ENCODE results near the gene CRIM1. TPM values are rescaled to one million over a fixed set of nuclear protein-coding genes. Genes with fewer than 3 reads are reported as not detected.

CRIM1 gene
- total RNA-seq, 1 donor from 2014 or later = 273 TPM

DNA sequence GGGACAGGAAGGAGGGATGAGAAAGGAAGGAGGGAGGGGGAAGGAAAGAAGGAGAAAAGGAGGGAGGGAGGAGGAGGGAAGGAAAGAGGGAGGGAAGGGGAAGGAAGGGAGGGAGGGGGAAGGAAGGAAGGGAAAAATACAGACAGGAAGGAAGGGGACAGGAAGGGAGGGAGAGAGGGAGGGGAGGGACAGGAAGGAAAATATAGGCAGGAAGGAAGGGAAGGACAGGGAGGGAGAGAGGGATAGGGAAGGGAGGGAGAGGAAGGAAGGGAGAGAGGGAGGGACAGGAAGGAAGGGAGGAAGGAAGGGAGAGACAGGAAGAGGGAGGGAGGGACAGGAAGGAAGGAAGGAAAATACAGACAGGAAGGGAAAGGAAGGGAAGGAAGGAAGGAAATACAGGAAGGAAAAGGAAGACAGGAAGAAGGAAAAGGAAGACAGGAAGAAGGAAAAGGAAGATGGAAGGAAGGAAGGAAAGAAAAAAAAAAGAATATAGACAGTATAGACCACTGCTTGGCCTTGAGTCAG, 178.8 kb downstream of the CRIM1 start:
- TF ChIP-seq, protein P1, sequence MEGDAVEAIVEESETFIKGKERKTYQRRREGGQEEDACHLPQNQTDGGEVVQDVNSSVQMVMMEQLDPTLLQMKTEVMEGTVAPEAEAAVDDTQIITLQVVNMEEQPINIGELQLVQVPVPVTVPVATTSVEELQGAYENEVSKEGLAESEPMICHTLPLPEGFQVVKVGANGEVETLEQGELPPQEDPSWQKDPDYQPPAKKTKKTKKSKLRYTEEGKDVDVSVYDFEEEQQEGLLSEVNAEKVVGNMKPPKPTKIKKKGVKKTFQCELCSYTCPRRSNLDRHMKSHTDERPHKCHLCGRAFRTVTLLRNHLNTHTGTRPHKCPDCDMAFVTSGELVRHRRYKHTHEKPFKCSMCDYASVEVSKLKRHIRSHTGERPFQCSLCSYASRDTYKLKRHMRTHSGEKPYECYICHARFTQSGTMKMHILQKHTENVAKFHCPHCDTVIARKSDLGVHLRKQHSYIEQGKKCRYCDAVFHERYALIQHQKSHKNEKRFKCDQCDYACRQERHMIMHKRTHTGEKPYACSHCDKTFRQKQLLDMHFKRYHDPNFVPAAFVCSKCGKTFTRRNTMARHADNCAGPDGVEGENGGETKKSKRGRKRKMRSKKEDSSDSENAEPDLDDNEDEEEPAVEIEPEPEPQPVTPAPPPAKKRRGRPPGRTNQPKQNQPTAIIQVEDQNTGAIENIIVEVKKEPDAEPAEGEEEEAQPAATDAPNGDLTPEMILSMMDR (IDR thresholded peaks at IDR 0.05) = no peak
- intact Hi-C loops (cut with DNase I) = no loop called here
- no peaks in the 10 kb centered on the region for H3K9me3 ChIP-seq
- DNase-seq (ENCODE audit: low spot score in 2 of 2) = no peak
- H3K4me1 ChIP-seq = peaks cover 0 to 11% of the 10 kb centered on the region in 2 donors
- no peaks in the 10 kb centered on the region for H3K27me3 ChIP-seq
- H3K36me3 ChIP-seq = peaks cover 29 to 59% of the 10 kb centered on the region in 2 donors
- H3K27ac ChIP-seq = peak overlapping the region; percentile 72 to 76
- no peak overlapping the region for H3K4me3 ChIP-seq

- Histone ChIP-seq H3K27ac (peak overlapping the region; percentile 72 to 76), H3K4me1 (peaks cover 0 to 7% of the 10 kb centered on the region in 2 donors), H3K36me3 (peaks cover 33 to 67% of the 10 kb centered on the region in 2 donors), H3K27me3 (no peaks in the 10 kb centered on the region), H3K4me3 (no peak overlapping the region), H3K9me3 (no peaks in the 10 kb centered on the region)
- intact Hi-C loops (cut with DNase I) = no loop called here
- TF ChIP-seq, protein P1 (IDR thresholded peaks at IDR 0.05) = no peak
- no peak for DNase-seq (ENCODE audit: low spot score in 2 of 2)
These were observed 179.5 kb downstream of the CRIM1 start for GRCh38 chr2:36535099-36535498.

GRCh38 chr2:36536776-36537175, 181.2 kb downstream of the CRIM1 start:
- Histone ChIP-seq H3K36me3 (peaks cover 42 to 76% of the 10 kb centered on the region in 2 donors), H3K27me3 (no peaks in the 10 kb centered on the region), H3K9me3 (no peaks in the 10 kb centered on the region), H3K27ac (peak overlapping the region in 1 of 2 donors; percentile 19), H3K4me1 (no peaks in the 10 kb centered on the region), H3K4me3 (no peak overlapping the region)
- intact Hi-C loops (cut with DNase I) = no loop called here
- TF ChIP-seq, protein P1 (IDR thresholded peaks at IDR 0.05) = no peak
- no peak for DNase-seq (ENCODE audit: low spot score in 2 of 2)

GRCh38 chr2:36538335-36538734, 182.8 kb downstream of the CRIM1 start:
- H3K4me3 ChIP-seq = no peak overlapping the region
- peak overlapping the region; percentile 19 to 42 for H3K27ac ChIP-seq
- TF ChIP-seq, protein P1 (IDR thresholded peaks at IDR 0.05) = no peak
- peaks cover 39 to 73% of the 10 kb centered on the region in 2 donors for H3K36me3 ChIP-seq
- H3K9me3 ChIP-seq = no peaks in the 10 kb centered on the region
- intact Hi-C loops (cut with DNase I) = no loop called here
- DNase-seq (ENCODE audit: low spot score in 2 of 2) = no peak
- H3K27me3 ChIP-seq = no peaks in the 10 kb centered on the region
- no peaks in the 10 kb centered on the region for H3K4me1 ChIP-seq

GRCh38 chr2:36539631-36540030, 184.1 kb downstream of the CRIM1 start:
- intact Hi-C loops (cut with DNase I) = no loop called here
- no peaks in the 10 kb centered on the region for H3K4me1 ChIP-seq
- H3K27me3 ChIP-seq = no peaks in the 10 kb centered on the region
- no peak overlapping the region for H3K4me3 ChIP-seq
- TF ChIP-seq, protein P1 (IDR thresholded peaks at IDR 0.05) = no peak
- H3K36me3 ChIP-seq = peaks cover 47 to 79% of the 10 kb centered on the region in 2 donors
- no peaks in the 10 kb centered on the region for H3K9me3 ChIP-seq
- peak overlapping the region in 1 of 2 donors; percentile 44 for H3K27ac ChIP-seq
- no peak for DNase-seq (ENCODE audit: low spot score in 2 of 2)

Data from ascending aorta (tissue), 2 donors.